Astrocyte (in vitro differentiated cells and primary cell): ENCODE results near the gene CHST11. TPM values are rescaled to one million over a fixed set of nuclear protein-coding genes. Genes with fewer than 3 reads are reported as not detected.

Experiments used
- DNase-seq: peaks from one replicate; pipeline ENCODE4 v3.0.0-alpha.2; 2010; ENCODE audit warnings: low read depth
- FAIRE-seq: peaks from 2 replicates; lab custom pipeline; 2011; peaks lifted over from hg19 to GRCh38; lab: Jason Lieb, UNC
- H2AFZ ChIP-seq: 2 replicates; pipeline ENCODE4 v1.6.0; 2012; ENCODE audit warnings: low read depth, low read length, inconsistent platforms
- H3K27ac ChIP-seq: 2 replicates; pipeline ENCODE4 v1.5.1; 2011; ENCODE audit warnings: low read depth, low read length, inconsistent platforms
- H3K27me3 ChIP-seq: 2 replicates; pipeline ENCODE4 v1.6.0; 2011; ENCODE audit warnings: low read length, inconsistent platforms; ENCODE audit not compliant: insufficient read depth
- H3K36me3 ChIP-seq: 2 replicates; pipeline ENCODE4 v1.5.1; 2011; ENCODE audit warnings: low read length, inconsistent platforms; ENCODE audit not compliant: insufficient read depth
- H3K4me1 ChIP-seq: 2 replicates; pipeline ENCODE4 v1.5.1; 2011; ENCODE audit warnings: low read length, inconsistent platforms; ENCODE audit not compliant: insufficient read depth
- H3K4me2 ChIP-seq: 2 replicates; pipeline ENCODE4 v1.6.0; 2012; ENCODE audit warnings: low read length, inconsistent platforms
- H3K4me3 ChIP-seq: 2 replicates; pipeline ENCODE4 v1.5.1; 2011; ENCODE audit warnings: low read depth, mild to moderate bottlenecking, low read length, inconsistent platforms; ENCODE audit not compliant: insufficient read depth
- H3K79me2 ChIP-seq: 2 replicates; pipeline ENCODE4 v1.6.0; 2012; ENCODE audit warnings: mild to moderate bottlenecking, low read length, inconsistent platforms; ENCODE audit not compliant: insufficient read depth
- H3K9ac ChIP-seq: 2 replicates; pipeline ENCODE4 v1.6.0; 2012; ENCODE audit warnings: mild to moderate bottlenecking, low read length, inconsistent platforms
- H3K9me3 ChIP-seq: 2 replicates; pipeline ENCODE4 v1.5.1; 2012; ENCODE audit warnings: low read depth, mild to moderate bottlenecking, low read length, inconsistent platforms; ENCODE audit not compliant: insufficient read depth
- H4K20me1 ChIP-seq: 2 replicates; pipeline ENCODE4 v1.6.0; 2012; ENCODE audit warnings: low read length, inconsistent platforms; ENCODE audit not compliant: insufficient read depth
- H3K27ac Mint-ChIP-seq: one replicate; pipeline ENCODE4 v1.8.0; 2021; ENCODE audit warnings: mild to moderate bottlenecking, mixed read lengths; ENCODE audit not compliant: unreplicated experiment
- H3K27me3 Mint-ChIP-seq: one replicate; pipeline ENCODE4 v1.8.0; 2021; ENCODE audit warnings: low read depth, mixed read lengths; ENCODE audit not compliant: unreplicated experiment
- H3K36me3 Mint-ChIP-seq: one replicate; pipeline ENCODE4 v1.8.0; 2021; ENCODE audit warnings: low read depth, mixed read lengths; ENCODE audit not compliant: unreplicated experiment
- H3K4me1 Mint-ChIP-seq: one replicate; pipeline ENCODE4 v1.8.0; 2021; ENCODE audit warnings: low read depth, mixed read lengths; ENCODE audit not compliant: unreplicated experiment
- H3K4me3 Mint-ChIP-seq: one replicate; pipeline ENCODE4 v1.8.0; 2021; ENCODE audit warnings: mild to moderate bottlenecking, moderate library complexity, mixed read lengths; ENCODE audit not compliant: unreplicated experiment
- H3K9me3 Mint-ChIP-seq: one replicate; pipeline ENCODE4 v1.8.0; 2021; ENCODE audit warnings: mild to moderate bottlenecking, mixed read lengths; ENCODE audit not compliant: unreplicated experiment
- CTCF ChIP-seq: IDR thresholded peaks from 2 replicates; pipeline ENCODE4 v1.5.1; 2011; ENCODE audit warnings: low read depth, mild to moderate bottlenecking, inconsistent platforms, low read length, moderate library complexity; ENCODE audit not compliant: insufficient read depth
- EZH2 ChIP-seq: IDR thresholded peaks from 2 replicates; pipeline ENCODE4 v1.6.1; 2012; ENCODE audit warnings: mild to moderate bottlenecking, low read length, inconsistent platforms; ENCODE audit not compliant: insufficient read depth
- total RNA-seq: library from RNA; stranded (reverse); gene quantifications from 2 replicates; pipeline ENCODE4 v1.2.1, GENCODE V29; 2021

Gene CHST11
- total RNA-seq, 1 donor from 2014 or later = 30.2 TPM

- Histone ChIP-seq H3K27ac (no peak overlapping the region), H3K4me1 (peaks cover 14% of the 10 kb centered on the region), H3K36me3 (no peaks in the 10 kb centered on the region), H2AFZ (no peak overlapping the region), H3K4me3 (no peak overlapping the region), H3K9ac (no peak overlapping the region), H3K79me2 (peaks cover 14% of the 10 kb centered on the region), H3K27me3 (no peaks in the 10 kb centered on the region), H3K4me2 (no peak overlapping the region), H4K20me1 (peaks cover 53% of the 10 kb centered on the region), H3K9me3 (no peaks in the 10 kb centered on the region)
- H3K27ac Mint-ChIP-seq = no peak overlapping the region
- H3K36me3 Mint-ChIP-seq = peaks cover 7% of the 10 kb centered on the region
- no peak for DNase-seq
- TF ChIP-seq CTCF (no peak), EZH2 (no peak)
- no peaks in the 10 kb centered on the region for H3K27me3 Mint-ChIP-seq
- H3K4me3 Mint-ChIP-seq = peak overlapping the region; percentile 58
- peak; percentile 55 for FAIRE-seq
- peaks cover 2% of the 10 kb centered on the region for H3K9me3 Mint-ChIP-seq
- H3K4me1 Mint-ChIP-seq = peaks cover 13% of the 10 kb centered on the region
Measured at GRCh38 chr12:104702565-104703139, 245.9 kb downstream of the CHST11 start.

DNA sequence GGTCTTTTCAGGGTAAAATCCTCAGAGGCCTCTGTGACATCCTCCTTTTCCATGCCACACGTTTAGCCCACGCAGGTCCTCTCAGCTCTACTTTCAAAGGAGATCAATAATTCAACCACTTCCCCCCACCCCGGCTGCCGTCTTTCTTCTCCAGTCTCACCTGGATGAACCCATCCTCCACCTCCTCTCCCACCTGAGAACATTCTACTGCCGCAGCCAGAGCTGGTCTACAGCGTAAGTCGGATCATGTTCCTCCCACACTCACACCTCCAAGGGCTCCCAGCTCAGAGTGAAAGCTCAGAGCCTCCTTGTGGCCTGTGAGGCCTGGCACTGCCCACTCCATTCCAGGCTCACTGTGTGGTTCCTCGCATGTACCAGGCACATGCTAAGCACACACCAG, 246.6 kb downstream of the CHST11 start:
- no peak for FAIRE-seq
- no peak overlapping the region for H2AFZ ChIP-seq
- Mint-ChIP-seq H3K4me1 (peaks cover 12% of the 10 kb centered on the region), H3K36me3 (peaks cover 7% of the 10 kb centered on the region), H3K9me3 (peaks cover 2% of the 10 kb centered on the region), H3K4me3 (no peak overlapping the region), H3K27ac (no peak overlapping the region), H3K27me3 (no peaks in the 10 kb centered on the region)
- no peak overlapping the region for H3K27ac ChIP-seq
- H4K20me1 ChIP-seq = peaks cover 60% of the 10 kb centered on the region
- H3K4me3 ChIP-seq = no peak overlapping the region
- H3K27me3 ChIP-seq = no peaks in the 10 kb centered on the region
- no peaks in the 10 kb centered on the region for H3K36me3 ChIP-seq
- no peak overlapping the region for H3K9ac ChIP-seq
- peaks cover 8% of the 10 kb centered on the region for H3K79me2 ChIP-seq
- no peak overlapping the region for H3K4me2 ChIP-seq
- no peak for DNase-seq
- no peak for TF ChIP-seq EZH2
- no peak for TF ChIP-seq CTCF
- H3K9me3 ChIP-seq = no peaks in the 10 kb centered on the region
- H3K4me1 ChIP-seq = peaks cover 18% of the 10 kb centered on the region

- DNase-seq (no peak), FAIRE-seq (no peak)
- Histone ChIP-seq H3K27ac (no peak overlapping the region), H3K36me3 (no peaks in the 10 kb centered on the region), H2AFZ (no peak overlapping the region), H3K27me3 (no peaks in the 10 kb centered on the region), H3K4me1 (peaks cover 14% of the 10 kb centered on the region), H3K4me2 (no peak overlapping the region), H3K79me2 (peaks cover 8% of the 10 kb centered on the region), H3K9me3 (no peaks in the 10 kb centered on the region), H3K9ac (no peak overlapping the region), H3K4me3 (no peak overlapping the region), H4K20me1 (peaks cover 69% of the 10 kb centered on the region)
- H3K36me3 Mint-ChIP-seq = peaks cover 7% of the 10 kb centered on the region
- no peak overlapping the region for H3K27ac Mint-ChIP-seq
- TF ChIP-seq EZH2 (no peak), CTCF (no peak)
- H3K4me3 Mint-ChIP-seq = no peak overlapping the region
- no peaks in the 10 kb centered on the region for H3K27me3 Mint-ChIP-seq
- H3K9me3 Mint-ChIP-seq = peaks cover 2% of the 10 kb centered on the region
- peaks cover 9% of the 10 kb centered on the region for H3K4me1 Mint-ChIP-seq
Measured at GRCh38 chr12:104704224-104704779, 247.6 kb downstream of the CHST11 start.
